ENCODE data around the gene PDE6B. TPM values are rescaled to one million over a fixed set of nuclear protein-coding genes. Genes with fewer than 3 reads are reported as not detected.

Gene PDE6B
- total and polyA plus RNA-seq, 4 donors: 1.1 to 4.0 (median 2.1) TPM

- no peaks in the 10 kb centered on the region for H3K36me3 ChIP-seq (ENCODE audit: control insufficient read depth in 1 of 2, insufficient read depth in 2 of 2, low read length in 1 of 2)
- DNase-seq (peak; percentile 32 to 73), ATAC-seq (ENCODE audit: low FRiP score) (no peak)
- no peaks in the 10 kb centered on the region for H3K4me1 ChIP-seq (ENCODE audit: control insufficient read depth in 1 of 2, insufficient read depth in 2 of 2, low read length in 2 of 2)
- no peak overlapping the region for H3K27ac ChIP-seq (ENCODE audit: low read depth in 1 of 2, low read length in 2 of 2)
- no peak overlapping the region for H3K4me3 ChIP-seq (ENCODE audit: low read length in 2 of 2)
- 76% methylated on average over 56 to 58 of the region's 58 CpGs for WGBS, 2 donors
- H3K9me3 ChIP-seq (ENCODE audit: control insufficient read depth, low read length): no peaks in the 10 kb centered on the region
- intact Hi-C loops (cut with DNase I): no loop called here
- H3K27me3 ChIP-seq (ENCODE audit: control insufficient read depth in 1 of 2, insufficient read depth in 2 of 2, low read length in 1 of 2): no peaks in the 10 kb centered on the region
Measured at GRCh38 chr4:656436-657337, 31.3 kb downstream of the PDE6B start.

- 81 to 82% methylated on average over 23 of the region's 23 CpGs for WGBS, 2 donors
- Histone ChIP-seq H3K27ac (ENCODE audit: low read depth in 1 of 2, low read length in 2 of 2) (no peak overlapping the region), H3K4me1 (ENCODE audit: control insufficient read depth in 1 of 2, insufficient read depth in 2 of 2, low read length in 2 of 2) (no peaks in the 10 kb centered on the region), H3K27me3 (ENCODE audit: control insufficient read depth in 1 of 2, insufficient read depth in 2 of 2, low read length in 1 of 2) (no peaks in the 10 kb centered on the region), H3K36me3 (ENCODE audit: control insufficient read depth in 1 of 2, insufficient read depth in 2 of 2, low read length in 1 of 2) (no peaks in the 10 kb centered on the region), H3K9me3 (ENCODE audit: control insufficient read depth, low read length) (no peaks in the 10 kb centered on the region), H3K4me3 (ENCODE audit: low read length in 2 of 2) (no peak overlapping the region)
- ATAC-seq (ENCODE audit: low FRiP score): no peak
- intact Hi-C loops (cut with DNase I): no loop called here
- peak in 1 of 2 donors; percentile 62 for DNase-seq
Measured at GRCh38 chr4:657338-657833, 32.0 kb downstream of the PDE6B start.

- H3K4me3 ChIP-seq (ENCODE audit: low read length in 2 of 2): no peak overlapping the region
- WGBS, 2 donors: 84 to 87% methylated on average over 24 to 27 of the region's 27 CpGs
- no peaks in the 10 kb centered on the region for H3K4me1 ChIP-seq (ENCODE audit: control insufficient read depth in 1 of 2, insufficient read depth in 2 of 2, low read length in 2 of 2)
- DNase-seq (peak; percentile 47 to 68), ATAC-seq (ENCODE audit: low FRiP score) (no peak)
- no peaks in the 10 kb centered on the region for H3K27me3 ChIP-seq (ENCODE audit: control insufficient read depth in 1 of 2, insufficient read depth in 2 of 2, low read length in 1 of 2)
- no peaks in the 10 kb centered on the region for H3K36me3 ChIP-seq (ENCODE audit: control insufficient read depth in 1 of 2, insufficient read depth in 2 of 2, low read length in 1 of 2)
- H3K9me3 ChIP-seq (ENCODE audit: control insufficient read depth, low read length): no peaks in the 10 kb centered on the region
- intact Hi-C loops (cut with DNase I): no loop called here
- no peak overlapping the region for H3K27ac ChIP-seq (ENCODE audit: low read depth in 1 of 2, low read length in 2 of 2)
Measured at GRCh38 chr4:657834-658667, 32.7 kb downstream of the PDE6B start.

GRCh38 chr4:658681-659667 lies 33.6 kb downstream of the PDE6B start:
- no peaks in the 10 kb centered on the region for H3K36me3 ChIP-seq (ENCODE audit: control insufficient read depth in 1 of 2, insufficient read depth in 2 of 2, low read length in 1 of 2)
- no peaks in the 10 kb centered on the region for H3K9me3 ChIP-seq (ENCODE audit: control insufficient read depth, low read length)
- no peak overlapping the region for H3K4me3 ChIP-seq (ENCODE audit: low read length in 2 of 2)
- no peaks in the 10 kb centered on the region for H3K4me1 ChIP-seq (ENCODE audit: control insufficient read depth in 1 of 2, insufficient read depth in 2 of 2, low read length in 2 of 2)
- no peak overlapping the region for H3K27ac ChIP-seq (ENCODE audit: low read depth in 1 of 2, low read length in 2 of 2)
- intact Hi-C loops (cut with DNase I): no loop called here
- H3K27me3 ChIP-seq (ENCODE audit: control insufficient read depth in 1 of 2, insufficient read depth in 2 of 2, low read length in 1 of 2): no peaks in the 10 kb centered on the region
- 88 to 92% methylated on average over 32 of the region's 32 CpGs for WGBS, 2 donors
- DNase-seq (peak; percentile 42 to 68), ATAC-seq (ENCODE audit: low FRiP score) (no peak)

GRCh38 chr4:659851-660250 lies 34.5 kb downstream of the PDE6B start:
- Histone ChIP-seq H3K9me3 (ENCODE audit: control insufficient read depth, low read length) (no peaks in the 10 kb centered on the region), H3K4me3 (ENCODE audit: low read length in 2 of 2) (no peak overlapping the region), H3K27me3 (ENCODE audit: control insufficient read depth in 1 of 2, insufficient read depth in 2 of 2, low read length in 1 of 2) (no peaks in the 10 kb centered on the region), H3K4me1 (ENCODE audit: control insufficient read depth in 1 of 2, insufficient read depth in 2 of 2, low read length in 2 of 2) (no peaks in the 10 kb centered on the region), H3K27ac (ENCODE audit: low read depth in 1 of 2, low read length in 2 of 2) (no peak overlapping the region), H3K36me3 (ENCODE audit: control insufficient read depth in 1 of 2, insufficient read depth in 2 of 2, low read length in 1 of 2) (no peaks in the 10 kb centered on the region)
- ATAC-seq (ENCODE audit: low FRiP score) (no peak), DNase-seq (peak in 1 of 2 donors; percentile 10)
- 87 to 93% methylated on average over 8 of the region's 8 CpGs for WGBS, 2 donors
- intact Hi-C loops (cut with DNase I): no loop called here

- DNase-seq: peak; percentile 21 to 44
- Histone ChIP-seq H3K4me3 (ENCODE audit: low read length in 2 of 2) (no peak overlapping the region), H3K36me3 (ENCODE audit: control insufficient read depth in 1 of 2, insufficient read depth in 2 of 2, low read length in 1 of 2) (no peaks in the 10 kb centered on the region), H3K9me3 (ENCODE audit: control insufficient read depth, low read length) (no peaks in the 10 kb centered on the region), H3K27ac (ENCODE audit: low read depth in 1 of 2, low read length in 2 of 2) (no peak overlapping the region), H3K4me1 (ENCODE audit: control insufficient read depth in 1 of 2, insufficient read depth in 2 of 2, low read length in 2 of 2) (no peaks in the 10 kb centered on the region), H3K27me3 (ENCODE audit: control insufficient read depth in 1 of 2, insufficient read depth in 2 of 2, low read length in 1 of 2) (no peaks in the 10 kb centered on the region)
- 92 to 95% methylated on average over 10 of the region's 10 CpGs for WGBS, 2 donors
- intact Hi-C loops (cut with DNase I): no loop called here
- ATAC-seq (ENCODE audit: low FRiP score): no peak
Measured at GRCh38 chr4:660401-660800, 35.0 kb downstream of the PDE6B start.

- Histone ChIP-seq H3K36me3 (ENCODE audit: control insufficient read depth in 1 of 2, insufficient read depth in 2 of 2, low read length in 1 of 2) (no peaks in the 10 kb centered on the region), H3K27ac (ENCODE audit: low read depth in 1 of 2, low read length in 2 of 2) (no peak overlapping the region), H3K9me3 (ENCODE audit: control insufficient read depth, low read length) (no peaks in the 10 kb centered on the region), H3K4me1 (ENCODE audit: control insufficient read depth in 1 of 2, insufficient read depth in 2 of 2, low read length in 2 of 2) (no peaks in the 10 kb centered on the region), H3K4me3 (ENCODE audit: low read length in 2 of 2) (no peak overlapping the region), H3K27me3 (ENCODE audit: control insufficient read depth in 1 of 2, insufficient read depth in 2 of 2, low read length in 1 of 2) (no peaks in the 10 kb centered on the region)
- DNase-seq (peak; percentile 9 to 14), ATAC-seq (ENCODE audit: low FRiP score) (no peak)
- 93% methylated on average over 3 of the region's 3 CpGs for WGBS, 2 donors
- intact Hi-C loops (cut with DNase I): no loop called here
Measured at GRCh38 chr4:661231-661630, 35.9 kb downstream of the PDE6B start.
